Heart left ventricle (tissue), 16 donors: ENCODE results near the gene TGM2. TPM values are rescaled to one million over a fixed set of nuclear protein-coding genes. Genes with fewer than 3 reads are reported as not detected.

Experiments used
- ATAC-seq, 4 donors: fragments of 200-7000 bp; cut with Tn5 transposase; one replicate each; pipeline ENCODE4 v1.9.1; 2020 to 2022; ENCODE audit warnings: moderate library complexity in 4 of 4, mild to moderate bottlenecking in 3 of 4, moderate number of reproducible peaks in 1 of 4
- DNase-seq, 5 donors: peaks; one replicate each; pipeline ENCODE4 v3.0.0-alpha.2; 2020
- H3K27ac ChIP-seq, 12 donors: fragments of 200-600 bp; sonication (generic) in 4 of 12; one replicate each; pipeline versions ENCODE4 v1.5.0 to v1.8.0; 2016 to 2022; ENCODE audit warnings: mild to moderate bottlenecking in 2 of 12
- H3K27me3 ChIP-seq, 9 donors: fragments of 200-600 bp; sonication (generic) in 2 of 9; one replicate each; pipeline versions ENCODE4 v1.5.1 to v1.8.0; 2016 to 2022; ENCODE audit warnings: mild to moderate bottlenecking in 3 of 9
- H3K36me3 ChIP-seq, 9 donors: fragments of 200-600 bp; sonication (generic) in 2 of 9; one replicate each; pipeline versions ENCODE4 v1.5.0 to v1.8.0; 2018 to 2022; ENCODE audit warnings: mild to moderate bottlenecking in 2 of 9
- H3K4me1 ChIP-seq, 12 donors: fragments of 200-600 bp; sonication (generic) in 4 of 12; one replicate each; pipeline versions ENCODE4 v1.5.0 to v1.8.0; 2016 to 2022; ENCODE audit warnings: mild to moderate bottlenecking in 3 of 12
- H3K4me3 ChIP-seq, 12 donors: fragments of 200-600 bp; sonication (generic) in 4 of 12; one replicate each; pipeline versions ENCODE4 v1.5.0 to v1.8.0; 2017 to 2022; ENCODE audit warnings: mild to moderate bottlenecking in 9 of 12, moderate library complexity in 4 of 12
- H3K9me3 ChIP-seq, 12 donors: fragments of 200-600 bp; sonication (generic) in 4 of 12; one replicate each; pipeline versions ENCODE4 v1.5.0 to v1.8.0; 2016 to 2022; ENCODE audit warnings: mild to moderate bottlenecking in 1 of 12
- CTCF ChIP-seq, 12 donors: fragments of 200-600 bp; sonication (generic) in 4 of 12; IDR thresholded peaks; one replicate each; pipeline versions ENCODE4 v1.5.0 to v1.8.0; 2018 to 2022; ENCODE audit warnings: antibody characterized with exemption in 12 of 12, mild to moderate bottlenecking in 5 of 12
- POLR2A ChIP-seq, 2 donors: fragments of 450-650 bp; IDR thresholded peaks; one replicate each; pipeline ENCODE4 v1.6.1; 2017; ENCODE audit warnings: antibody characterized with exemption in 2 of 2, mild to moderate bottlenecking in 2 of 2, moderate library complexity in 2 of 2
- WGBS, 4 donors: extraction: QIAGEN DNeasy Blood & Tissue Kit in 2 of 4; methylation state at CpG; one replicate each; pipeline versions ENCODE4 v1.1.5 to v1.1.7; 2013 to 2018; 5-methylcytosine and 5-hydroxymethylcytosine counted together
- intact Hi-C, 10 donors: fragments of 100-400 bp; cut with DNase I; formaldehyde crosslinking; loops; one replicate each; pipeline versions ENCODE4 v1.11.1 to v1.14.2; 2022
- polyA plus RNA-seq, 2 donors: library from polyadenylated mRNA; stranded (reverse); fragments of 200-250 nt; gene quantifications; one replicate each; pipeline ENCODE4 v1.2.3, GENCODE V29; 2013
- total RNA-seq, 9 donors: library from RNA; depleted of rRNA in 2 of 9; stranded (reverse); fragments of >200 nt in 2 of 9; fragmentation: NEBNext Ultra II Directional in 3 of 9; extraction: Animal tissue kit (Norgen Biotek cat#: 25700) in 3 of 9; gene quantifications; one replicate each; pipeline versions ENCODE4 v1.1.0 to v1.2.4, GENCODE V29; 2016 to 2023
- donor health status: ischemic (EF 13 %, LVEDD 7.1; RV severe dilation, severe dysfunction).
- donor health status: healthy with polysubstance abuse.
- donor health status: DM: no; HTN: yes; CAD: no.
- donor health status: DM: no; HTN: no; CAD: no.
- donor health status: ischemic (EF 25% LVEDD 6.9; RV normal size, moderate dysfunction).
- donor health status: ischemic (EF 25% LVEDD 5.7; RV mildly dilated, moderate dysfunction).
- donor health status: healthy.
- donor health status: DM: yes; HTN: yes; CAD: no.
- donor health status: ischemic (EF 35%, LVEDD 5.7; RV mildly dilated, moderate dysfunction).
- donor health status: nonischemic (EF 11% LVEDD 7.7; RV severe dilation, severe dysfunction).
- donor health status: DM: yes; HTN: yes; CAD: no.
- donor health status: PGD.
- donor health status: ischemic (EF 29% LVEDD 5.4; RV normal size, mild dysfunction).
- donor health status: nonischemic (EF 23%, LVEDD 6.1; RV moderate dilation, normal function).

Gene TGM2
- total and polyA plus RNA-seq, 11 donors, result 211 to 1,146 (median 567) TPM

- WGBS, 4 donors, result 90 to 93% (median 91%) methylated on average over 8 of the region's 8 CpGs
These were observed 14.5 kb downstream of the TGM2 start for GRCh38 chr20:38150335-38151170.

GRCh38 chr20:38148328-38149102 lies 16.6 kb downstream of the TGM2 start:
- no peaks in the 10 kb centered on the region for H3K27me3 ChIP-seq
- peaks cover 0 to 83% (median 70%) of the 10 kb centered on the region in 9 donors for H3K36me3 ChIP-seq
- DNase-seq (peak in 2 of 5 donors; percentile 13 to 29), ATAC-seq (no peak)
- no peak overlapping the region for H3K4me3 ChIP-seq
- WGBS, 4 donors, result 83 to 86% (median 84%) methylated on average over 8 to 9 of the region's 9 CpGs
- peaks cover 4 to 82% (median 51%) of the 10 kb centered on the region in 12 donors for H3K4me1 ChIP-seq
- TF ChIP-seq CTCF (IDR thresholded peaks at IDR 0.05), result no peak
- TF ChIP-seq POLR2A (IDR thresholded peaks at IDR 0.05), result no peak
- H3K27ac ChIP-seq, result peak overlapping the region in 5 of 12 donors; percentile 7 to 58 (median 53)
- H3K9me3 ChIP-seq, result no peaks in the 10 kb centered on the region
- intact Hi-C loops, result no loop called here

More at GRCh38 chr20:38150335-38151170, 14.5 kb downstream of the TGM2 start:
- Histone ChIP-seq H3K4me1 (peaks cover 0 to 80% (median 45%) of the 10 kb centered on the region in 12 donors), H3K27me3 (no peaks in the 10 kb centered on the region), H3K36me3 (peaks cover 0 to 89% (median 72%) of the 10 kb centered on the region in 9 donors), H3K9me3 (no peaks in the 10 kb centered on the region), H3K27ac (peak overlapping the region in 7 of 12 donors; percentile 79 to 96 (median 91)), H3K4me3 (no peak overlapping the region)
- no peak for ATAC-seq
- intact Hi-C loops, result no loop called here
- DNase-seq, result no peak
- no peak for TF ChIP-seq CTCF (IDR thresholded peaks at IDR 0.05)
- no peak for TF ChIP-seq POLR2A (IDR thresholded peaks at IDR 0.05)

- Histone ChIP-seq H3K9me3 (no peaks in the 10 kb centered on the region), H3K36me3 (peaks cover 0 to 85% (median 77%) of the 10 kb centered on the region in 9 donors), H3K4me3 (no peak overlapping the region), H3K27me3 (no peaks in the 10 kb centered on the region), H3K27ac (peak overlapping the region in 4 of 12 donors; percentile 37 to 58 (median 54)), H3K4me1 (peaks cover 4 to 82% (median 52%) of the 10 kb centered on the region in 12 donors)
- WGBS, 4 donors, result 81 to 94% (median 91%) methylated on average over 10 to 14 of the region's 14 CpGs
- intact Hi-C loops, result no loop called here
- DNase-seq, result peak in 2 of 5 donors; percentile 11 to 28
- no peak for ATAC-seq
- TF ChIP-seq CTCF (IDR thresholded peaks at IDR 0.05), result no peak
- no peak for TF ChIP-seq POLR2A (IDR thresholded peaks at IDR 0.05)
These were observed 17.3 kb downstream of the TGM2 start for GRCh38 chr20:38147751-38148150.

GRCh38 chr20:38147163-38147562 lies 17.9 kb downstream of the TGM2 start:
- H3K36me3 ChIP-seq, result peaks cover 0 to 91% (median 83%) of the 10 kb centered on the region in 9 donors
- peak in 2 of 5 donors; percentile 17 to 48 for DNase-seq
- ATAC-seq, result no peak
- H3K4me3 ChIP-seq, result no peak overlapping the region
- no peaks in the 10 kb centered on the region for H3K27me3 ChIP-seq
- H3K4me1 ChIP-seq, result peaks cover 4 to 79% (median 48%) of the 10 kb centered on the region in 12 donors
- TF ChIP-seq CTCF (IDR thresholded peaks at IDR 0.05) (no peak), POLR2A (IDR thresholded peaks at IDR 0.05) (no peak)
- WGBS, 4 donors, result 79 to 89% (median 84%) methylated on average over 9 of the region's 9 CpGs
- H3K9me3 ChIP-seq, result no peaks in the 10 kb centered on the region
- intact Hi-C loops, result no loop called here
- peak overlapping the region in 2 of 12 donors; percentile 18 to 53 for H3K27ac ChIP-seq
